SU-DHL-6 (cell line): ENCODE measurements around the gene TRMT44.

Source experiments
- H2AFZ ChIP-seq: fragments of 200-600 bp; sonication (generic); 2 replicates; pipeline ENCODE4 v1.6.1; 2014; ENCODE audit warnings: low read depth, mild to moderate bottlenecking, moderate library complexity, mixed read lengths, antibody characterized with exemption, low read length; ENCODE audit not compliant: severe bottlenecking
- H3F3A ChIP-seq: fragments of 200-600 bp; shearing (Covaris generic); 2 replicates; pipeline ENCODE4 v1.6.0; 2016; ENCODE audit warnings: antibody characterized with exemption, mild to moderate bottlenecking; ENCODE audit not compliant: insufficient read depth
- H3K27ac ChIP-seq: fragments of 200-600 bp; sonication (generic); 2 replicates; pipeline ENCODE4 v1.5.1; 2016; ENCODE audit warnings: low read depth, mild to moderate bottlenecking, low read length, moderate library complexity, mixed read lengths
- H3K27me3 ChIP-seq: fragments of 200-600 bp; sonication (generic), shearing (Covaris generic); 2 replicates; pipeline ENCODE4 v1.6.0; 2014; ENCODE audit warnings: mild to moderate bottlenecking, low read length
- H3K36me3 ChIP-seq: fragments of 200-600 bp; sonication (generic); 2 replicates; pipeline ENCODE4 v1.6.1; 2014; ENCODE audit warnings: mild to moderate bottlenecking, low read length, mixed read lengths
- H3K4me2 ChIP-seq: fragments of 300-600, 200-600 bp; shearing (Covaris generic), sonication (generic); 2 replicates; pipeline ENCODE4 v1.6.0; 2014; ENCODE audit warnings: low read length, low read depth, mild to moderate bottlenecking; ENCODE audit not compliant: poor library complexity, severe bottlenecking
- H3K4me3 ChIP-seq: fragments of 200-600 bp; sonication (generic); 2 replicates; pipeline ENCODE4 v1.5.1; 2014; ENCODE audit warnings: antibody characterized with exemption, low read length, mild to moderate bottlenecking, mixed read lengths; ENCODE audit not compliant: insufficient read depth, poor library complexity, severe bottlenecking
- H3K79me2 ChIP-seq: fragments of 200-600 bp; sonication (generic); 2 replicates; pipeline ENCODE4 v1.6.1; 2014; ENCODE audit warnings: mild to moderate bottlenecking, low read length, moderate library complexity; ENCODE audit not compliant: insufficient read depth
- H3K9ac ChIP-seq: fragments of 200-600 bp; sonication (generic); 2 replicates; pipeline ENCODE4 v1.7.0; 2014; ENCODE audit warnings: mild to moderate bottlenecking, low read length
- H3K9me2 ChIP-seq: fragments of 200-600 bp; sonication (generic); replicated peaks from 2 replicates; pipeline ENCODE4 v1.6.1; 2014; ENCODE audit warnings: low read length; ENCODE audit not compliant: insufficient read depth
- H3K9me3 ChIP-seq: fragments of 200-600 bp; sonication (generic); 2 replicates; pipeline ENCODE4 v1.6.1; 2014; ENCODE audit warnings: low read length, mixed read lengths; ENCODE audit not compliant: insufficient read depth
- H4K20me1 ChIP-seq: fragments of 200-600 bp; sonication (generic); 2 replicates; pipeline ENCODE4 v1.6.1; 2014; ENCODE audit warnings: low read depth, mild to moderate bottlenecking, antibody characterized with exemption, low read length, moderate library complexity, mixed read lengths
- EZH2phosphoT487 ChIP-seq: fragments of 200-600 bp; sonication (generic), shearing (Covaris generic); conservative IDR thresholded peaks from 2 replicates; pipeline ENCODE4 v1.6.1; 2018; ENCODE audit warnings: mild to moderate bottlenecking, antibody characterized with exemption, low read length, moderate library complexity, mixed read lengths
- TF ChIP-seq, protein P1 (sequence below): fragments of 200-600 bp; sonication (generic); IDR thresholded peaks from one replicate; pipeline ENCODE4 v1.5.1; 2017; ENCODE audit warnings: antibody characterized with exemption, mild to moderate bottlenecking, low read length, moderate library complexity; ENCODE audit not compliant: insufficient read depth, poor library complexity, severe bottlenecking

TRMT44 gene

DNA sequence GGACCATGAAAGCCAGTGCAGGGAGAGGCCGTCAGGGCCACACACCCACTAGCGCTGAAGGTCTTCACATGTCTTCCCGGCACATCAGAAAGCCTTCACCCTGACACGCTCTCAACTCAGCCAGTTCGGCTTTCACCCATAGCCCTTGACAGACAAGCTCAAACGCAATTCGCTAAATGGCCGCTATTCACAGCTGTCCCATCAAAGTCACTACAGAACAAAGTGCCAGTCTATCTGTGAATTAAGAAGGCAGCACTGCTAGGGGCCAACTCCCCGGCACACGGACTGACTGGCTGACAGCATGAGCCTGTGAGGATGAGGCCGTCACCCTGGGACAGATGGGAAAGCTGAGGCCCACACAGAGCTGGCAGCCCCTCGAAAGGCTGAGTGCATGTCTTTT is 45.8 kb upstream of the TRMT44 start:
- TF ChIP-seq, protein P1, sequence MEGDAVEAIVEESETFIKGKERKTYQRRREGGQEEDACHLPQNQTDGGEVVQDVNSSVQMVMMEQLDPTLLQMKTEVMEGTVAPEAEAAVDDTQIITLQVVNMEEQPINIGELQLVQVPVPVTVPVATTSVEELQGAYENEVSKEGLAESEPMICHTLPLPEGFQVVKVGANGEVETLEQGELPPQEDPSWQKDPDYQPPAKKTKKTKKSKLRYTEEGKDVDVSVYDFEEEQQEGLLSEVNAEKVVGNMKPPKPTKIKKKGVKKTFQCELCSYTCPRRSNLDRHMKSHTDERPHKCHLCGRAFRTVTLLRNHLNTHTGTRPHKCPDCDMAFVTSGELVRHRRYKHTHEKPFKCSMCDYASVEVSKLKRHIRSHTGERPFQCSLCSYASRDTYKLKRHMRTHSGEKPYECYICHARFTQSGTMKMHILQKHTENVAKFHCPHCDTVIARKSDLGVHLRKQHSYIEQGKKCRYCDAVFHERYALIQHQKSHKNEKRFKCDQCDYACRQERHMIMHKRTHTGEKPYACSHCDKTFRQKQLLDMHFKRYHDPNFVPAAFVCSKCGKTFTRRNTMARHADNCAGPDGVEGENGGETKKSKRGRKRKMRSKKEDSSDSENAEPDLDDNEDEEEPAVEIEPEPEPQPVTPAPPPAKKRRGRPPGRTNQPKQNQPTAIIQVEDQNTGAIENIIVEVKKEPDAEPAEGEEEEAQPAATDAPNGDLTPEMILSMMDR = no peak
- no peak for TF ChIP-seq EZH2phosphoT487
- Histone ChIP-seq H3K9me2 (no peaks in the 10 kb centered on the region), H3K27me3 (no peaks in the 10 kb centered on the region), H3K4me2 (no peak overlapping the region), H3K27ac (no peak overlapping the region), H2AFZ (no peak overlapping the region), H3K9ac (no peak overlapping the region), H3K9me3 (no peaks in the 10 kb centered on the region), H3K79me2 (no peaks in the 10 kb centered on the region), H4K20me1 (no peaks in the 10 kb centered on the region), H3F3A (no peaks in the 10 kb centered on the region; the same call in 1 of the 2 replicates), H3K4me3 (no peak overlapping the region), H3K36me3 (no peaks in the 10 kb centered on the region)

DNA sequence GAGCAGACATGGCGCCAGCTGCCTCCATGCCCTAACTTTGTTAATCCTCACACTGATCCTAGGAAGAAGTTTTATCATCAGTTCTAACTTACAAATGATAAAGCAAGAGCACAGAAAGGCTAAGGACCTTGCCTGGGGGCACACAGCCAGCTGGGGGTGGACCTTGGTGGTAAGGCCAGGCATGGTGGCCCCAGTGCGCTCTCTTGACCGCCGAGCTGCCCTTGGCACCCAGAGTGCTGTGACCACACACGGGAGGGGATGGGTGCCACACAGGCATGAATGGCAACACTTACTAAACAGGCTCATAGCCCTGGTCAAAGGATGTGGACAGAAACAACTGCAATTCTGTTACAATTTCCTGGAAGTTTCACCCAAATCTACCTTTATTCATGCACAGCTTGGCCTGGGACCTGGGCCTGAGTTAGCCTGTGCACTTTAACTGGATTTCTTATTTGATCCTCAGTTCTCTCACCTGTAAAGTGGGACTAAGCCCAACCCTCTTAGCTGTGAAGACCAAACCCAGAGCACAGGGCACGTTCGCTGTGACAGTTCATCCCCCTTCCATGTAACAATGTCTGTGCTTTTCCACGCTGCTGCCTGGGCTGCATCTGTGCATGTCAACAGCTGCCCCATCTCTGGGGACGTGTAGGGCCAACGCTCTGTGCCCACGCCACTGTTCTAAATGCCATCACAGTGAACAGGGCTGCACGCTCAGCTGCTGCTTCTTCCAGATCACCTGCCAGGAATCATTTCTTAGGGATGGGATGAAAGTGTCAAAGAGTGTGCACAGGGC is 44.9 kb upstream of the TRMT44 start:
- TF ChIP-seq EZH2phosphoT487 = no peak
- TF ChIP-seq, protein P1 = no peak
- Histone ChIP-seq H3K4me2 (no peak overlapping the region), H4K20me1 (no peaks in the 10 kb centered on the region), H3K4me3 (no peak overlapping the region), H3K36me3 (no peaks in the 10 kb centered on the region), H3K9me3 (no peaks in the 10 kb centered on the region), H3K27me3 (no peaks in the 10 kb centered on the region), H3K9me2 (no peaks in the 10 kb centered on the region), H3K9ac (no peak overlapping the region), H3F3A (no peaks in the 10 kb centered on the region; the same call in 1 of the 2 replicates), H2AFZ (no peak overlapping the region), H3K27ac (no peak overlapping the region), H3K79me2 (no peaks in the 10 kb centered on the region)

DNA sequence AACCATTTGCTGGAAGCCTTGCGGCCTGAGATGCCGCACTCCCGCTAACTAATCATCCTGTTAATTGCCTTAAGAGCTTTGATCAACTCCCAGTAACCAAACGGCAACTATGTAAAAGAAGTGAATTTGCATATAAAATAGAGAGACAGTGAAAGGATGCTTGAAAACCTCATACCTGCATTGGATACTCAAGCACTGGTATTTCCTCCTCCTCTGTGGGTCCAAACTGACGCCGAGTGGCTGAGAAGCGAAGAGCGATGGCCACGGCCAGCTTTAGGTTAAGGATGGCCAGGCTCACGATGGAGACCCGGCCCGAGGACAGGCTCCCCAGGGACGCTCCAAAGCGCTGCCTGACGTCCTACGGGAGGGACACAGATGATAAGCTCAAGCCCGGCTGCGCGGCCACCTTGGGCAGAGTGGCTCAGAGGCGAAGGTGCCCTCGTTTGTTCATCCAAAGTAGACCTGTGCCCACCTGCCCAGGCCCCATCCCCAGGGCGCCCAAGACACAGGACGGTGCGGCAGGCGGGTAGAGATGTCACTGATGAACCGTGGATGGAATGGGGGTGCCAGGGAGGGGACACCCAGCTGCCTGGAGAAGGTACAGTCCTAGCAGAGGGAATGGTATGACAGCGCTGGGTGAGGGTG is 43.7 kb upstream of the TRMT44 start:
- Histone ChIP-seq H3K9me3 (no peaks in the 10 kb centered on the region), H3K4me2 (no peak overlapping the region)

More for the DNA sequence above, 43.7 kb upstream of the TRMT44 start:
- Histone ChIP-seq H3K79me2 (no peaks in the 10 kb centered on the region), H3K27ac (no peak overlapping the region), H4K20me1 (no peaks in the 10 kb centered on the region), H3K36me3 (no peaks in the 10 kb centered on the region), H3K4me3 (no peak overlapping the region), H3K27me3 (no peaks in the 10 kb centered on the region), H3K9ac (no peak overlapping the region), H2AFZ (no peak overlapping the region), H3K9me2 (no peaks in the 10 kb centered on the region), H3F3A (no peaks in the 10 kb centered on the region)
- no peak for TF ChIP-seq EZH2phosphoT487
- TF ChIP-seq, protein P1 = no peak
